Endothelial cell (in vitro differentiated cells): ENCODE data around the gene AUNIP. TPM values are rescaled to one million over a fixed set of nuclear protein-coding genes. Genes with fewer than 3 reads are reported as not detected.

ENCODE experiments used
- DNase-seq: peaks from one replicate; pipeline ENCODE4 v3.0.0; 2021; ENCODE audit warnings: low spot score
- H3K27ac Mint-ChIP-seq: one replicate; pipeline ENCODE4 v1.8.0; 2021; ENCODE audit warnings: mixed read lengths, inconsistent platforms; ENCODE audit not compliant: unreplicated experiment
- H3K27me3 Mint-ChIP-seq: one replicate; pipeline ENCODE4 v1.8.0; 2021; ENCODE audit warnings: mild to moderate bottlenecking, moderate library complexity, mixed read lengths, inconsistent platforms; ENCODE audit not compliant: unreplicated experiment
- H3K36me3 Mint-ChIP-seq: one replicate; pipeline ENCODE4 v1.8.0; 2021; ENCODE audit warnings: mild to moderate bottlenecking, low read depth, mixed read lengths, inconsistent platforms; ENCODE audit not compliant: unreplicated experiment
- H3K4me1 Mint-ChIP-seq: one replicate; pipeline ENCODE4 v1.8.0; 2021; ENCODE audit warnings: mild to moderate bottlenecking, mixed read lengths, inconsistent platforms; ENCODE audit not compliant: unreplicated experiment
- H3K4me3 Mint-ChIP-seq: one replicate; pipeline ENCODE4 v1.8.0; 2021; ENCODE audit warnings: mild to moderate bottlenecking, mixed read lengths, inconsistent platforms; ENCODE audit not compliant: unreplicated experiment
- H3K9me3 Mint-ChIP-seq: one replicate; pipeline ENCODE4 v1.8.0; 2021; ENCODE audit warnings: mixed read lengths, inconsistent platforms; ENCODE audit not compliant: unreplicated experiment
- total RNA-seq: library from RNA; stranded (reverse); fragmentation: NEBNext Ultra II Directional; extraction: Animal tissue kit (Norgen Biotek cat#: 25700); gene quantifications from one replicate; pipeline ENCODE4 v1.2.1, GENCODE V29; 2021; ENCODE audit not compliant: unreplicated experiment
- TF ChIP-seq, protein P1 (sequence below): fragments of 200-600 bp; sonication (generic); IDR thresholded peaks from one replicate; pipeline ENCODE4 v1.5.0; 2021; ENCODE audit warnings: antibody characterized with exemption; ENCODE audit not compliant: unreplicated experiment

Gene AUNIP
- total RNA-seq, 1 donor from 2014 or later: 3.3 TPM

DNA sequence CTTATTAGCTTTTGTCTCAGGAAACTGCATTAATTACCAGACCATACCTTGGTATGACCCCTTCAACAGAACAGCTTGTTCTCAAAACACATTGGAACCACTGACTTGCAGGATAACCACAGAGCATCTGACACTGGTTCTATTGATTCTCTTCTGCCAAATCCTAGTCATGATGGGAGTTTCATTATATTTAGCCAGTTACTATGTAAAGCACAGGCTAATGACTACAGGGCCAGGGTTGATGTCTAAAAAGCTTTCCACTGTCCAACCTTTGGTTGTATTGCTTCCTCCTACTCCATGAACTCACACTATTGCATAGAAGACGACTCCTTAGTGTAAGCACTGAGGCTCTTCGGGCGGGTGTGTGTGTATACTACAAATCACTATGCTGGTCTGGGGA lies 43.2 kb upstream of the AUNIP start:
- peaks cover 12% of the 10 kb centered on the region for H3K27me3 Mint-ChIP-seq
- H3K27ac Mint-ChIP-seq: no peak overlapping the region
- no peaks in the 10 kb centered on the region for H3K9me3 Mint-ChIP-seq
- peaks cover 51% of the 10 kb centered on the region for H3K4me1 Mint-ChIP-seq
- peaks cover 53% of the 10 kb centered on the region for H3K36me3 Mint-ChIP-seq
- DNase-seq: no peak
- TF ChIP-seq, protein P1, sequence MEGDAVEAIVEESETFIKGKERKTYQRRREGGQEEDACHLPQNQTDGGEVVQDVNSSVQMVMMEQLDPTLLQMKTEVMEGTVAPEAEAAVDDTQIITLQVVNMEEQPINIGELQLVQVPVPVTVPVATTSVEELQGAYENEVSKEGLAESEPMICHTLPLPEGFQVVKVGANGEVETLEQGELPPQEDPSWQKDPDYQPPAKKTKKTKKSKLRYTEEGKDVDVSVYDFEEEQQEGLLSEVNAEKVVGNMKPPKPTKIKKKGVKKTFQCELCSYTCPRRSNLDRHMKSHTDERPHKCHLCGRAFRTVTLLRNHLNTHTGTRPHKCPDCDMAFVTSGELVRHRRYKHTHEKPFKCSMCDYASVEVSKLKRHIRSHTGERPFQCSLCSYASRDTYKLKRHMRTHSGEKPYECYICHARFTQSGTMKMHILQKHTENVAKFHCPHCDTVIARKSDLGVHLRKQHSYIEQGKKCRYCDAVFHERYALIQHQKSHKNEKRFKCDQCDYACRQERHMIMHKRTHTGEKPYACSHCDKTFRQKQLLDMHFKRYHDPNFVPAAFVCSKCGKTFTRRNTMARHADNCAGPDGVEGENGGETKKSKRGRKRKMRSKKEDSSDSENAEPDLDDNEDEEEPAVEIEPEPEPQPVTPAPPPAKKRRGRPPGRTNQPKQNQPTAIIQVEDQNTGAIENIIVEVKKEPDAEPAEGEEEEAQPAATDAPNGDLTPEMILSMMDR: no peak
- H3K4me3 Mint-ChIP-seq: peak overlapping the region; percentile 78

DNA sequence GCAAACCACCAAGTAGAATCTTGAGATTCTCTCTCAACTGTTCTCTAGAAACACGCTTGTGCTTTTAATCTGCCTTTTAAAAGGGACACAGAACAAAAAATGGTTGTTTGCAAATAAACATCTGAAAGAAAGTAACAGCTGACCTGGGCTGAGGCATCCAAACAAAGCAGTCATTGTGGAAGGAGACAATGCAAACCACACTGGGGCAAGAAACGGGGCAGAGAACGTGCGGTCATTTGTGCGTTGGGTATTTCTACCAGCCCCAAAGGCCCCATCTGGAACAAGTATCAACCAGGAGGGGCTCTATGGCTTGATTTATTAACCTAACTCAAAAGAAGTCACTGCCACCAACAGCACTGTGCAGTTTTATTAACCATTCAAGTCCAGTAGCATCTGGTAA lies 41.0 kb upstream of the AUNIP start:
- peak overlapping the region; percentile 65 for H3K4me3 Mint-ChIP-seq
- DNase-seq: no peak
- peaks cover 56% of the 10 kb centered on the region for H3K36me3 Mint-ChIP-seq
- peaks cover 59% of the 10 kb centered on the region for H3K4me1 Mint-ChIP-seq
- no peaks in the 10 kb centered on the region for H3K9me3 Mint-ChIP-seq
- H3K27me3 Mint-ChIP-seq: peaks cover 2% of the 10 kb centered on the region
- TF ChIP-seq, protein P1: no peak
- peak overlapping the region; percentile 80 for H3K27ac Mint-ChIP-seq

DNA sequence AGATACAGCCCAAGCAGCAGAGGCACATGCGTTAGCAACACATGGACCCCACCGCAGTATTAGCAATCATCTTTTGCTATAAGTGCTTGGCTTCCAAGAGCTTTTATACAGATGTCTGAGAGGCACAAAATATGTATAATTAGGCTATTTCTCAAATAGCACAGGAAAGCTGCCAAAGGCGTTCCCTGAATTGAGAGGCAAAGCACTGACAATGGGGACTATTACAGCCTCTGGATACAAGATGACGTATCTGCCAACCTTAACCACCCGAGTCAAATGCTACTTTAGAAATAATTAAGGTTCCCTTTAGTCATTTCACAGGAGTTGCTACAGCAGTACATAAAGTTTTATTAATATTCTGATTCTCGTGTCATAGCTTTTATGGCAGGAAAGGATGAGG lies 40.5 kb upstream of the AUNIP start:
- Mint-ChIP-seq H3K36me3 (peaks cover 55% of the 10 kb centered on the region), H3K9me3 (no peaks in the 10 kb centered on the region), H3K4me1 (peaks cover 55% of the 10 kb centered on the region), H3K27me3 (peaks cover 1% of the 10 kb centered on the region), H3K27ac (no peak overlapping the region), H3K4me3 (peak overlapping the region; percentile 65)
- TF ChIP-seq, protein P1: no peak
- DNase-seq: no peak

DNA sequence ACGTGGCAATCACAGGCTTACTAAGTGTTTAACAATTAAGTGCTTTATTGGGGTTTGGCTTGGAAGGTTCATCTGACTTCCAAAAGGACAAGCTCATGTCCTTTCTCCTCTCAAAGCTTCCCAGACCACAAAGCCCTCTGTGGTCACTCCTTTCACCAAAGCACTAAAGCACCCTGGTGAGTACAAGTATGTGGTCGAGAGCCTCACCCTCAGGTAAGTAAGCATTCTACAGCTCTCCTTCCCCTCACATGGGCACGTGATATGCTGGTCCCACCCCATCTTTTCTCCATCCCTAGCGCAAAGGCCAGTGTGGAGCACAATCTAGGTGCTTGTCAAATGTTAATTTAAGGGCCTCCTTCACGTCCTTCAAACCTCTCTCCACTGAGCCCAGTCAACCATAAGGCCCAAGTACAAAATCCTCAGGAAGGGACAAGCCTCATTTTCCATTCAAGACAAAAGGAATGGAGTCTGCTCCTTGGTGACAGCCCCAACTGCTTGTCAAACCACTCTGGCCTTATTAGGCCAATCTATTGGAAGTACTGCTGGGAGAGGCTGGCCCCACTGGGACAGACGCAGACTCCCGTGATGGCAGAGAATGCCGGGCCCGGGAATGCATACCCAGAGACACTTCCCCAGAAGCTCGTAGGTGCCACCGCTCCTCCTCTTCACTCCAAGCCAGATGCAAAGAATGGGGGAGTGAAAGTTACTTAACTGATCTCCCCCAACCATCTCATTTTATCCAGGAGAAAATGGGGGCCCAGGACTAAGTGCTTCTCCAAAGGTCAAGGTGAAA lies 39.2 kb upstream of the AUNIP start:
- TF ChIP-seq, protein P1: no peak
- H3K27ac Mint-ChIP-seq: peak overlapping the region; percentile 72

DNA sequence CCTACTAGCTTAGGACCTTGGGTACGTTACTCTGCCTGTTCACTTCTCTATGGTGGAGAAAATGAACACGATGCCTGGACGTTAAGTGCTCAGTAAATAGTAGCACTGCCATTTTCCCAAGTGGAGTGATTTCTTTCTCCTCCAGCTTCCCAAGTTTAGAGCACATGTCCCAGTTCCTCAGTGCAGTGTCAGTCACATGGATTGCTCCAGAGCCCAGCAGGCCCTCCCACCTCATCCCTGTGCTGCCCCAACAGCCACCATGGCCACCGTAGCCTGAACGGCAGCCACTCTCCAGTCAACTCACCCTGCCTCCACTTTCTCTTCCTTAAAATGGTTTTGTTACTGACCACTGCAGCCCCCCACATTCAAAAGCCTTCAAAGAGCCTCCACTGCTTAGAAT lies 38.5 kb upstream of the AUNIP start:
- Mint-ChIP-seq H3K27ac (no peak overlapping the region), H3K27me3 (peaks cover 1% of the 10 kb centered on the region), H3K36me3 (peaks cover 42% of the 10 kb centered on the region), H3K4me1 (peaks cover 45% of the 10 kb centered on the region), H3K4me3 (no peak overlapping the region), H3K9me3 (no peaks in the 10 kb centered on the region)
- DNase-seq: no peak
- TF ChIP-seq, protein P1: no peak

More for the DNA sequence above, 39.2 kb upstream of the AUNIP start:
- Mint-ChIP-seq H3K27me3 (peaks cover 1% of the 10 kb centered on the region), H3K36me3 (peaks cover 45% of the 10 kb centered on the region), H3K9me3 (no peaks in the 10 kb centered on the region), H3K4me3 (peak overlapping the region; percentile 76), H3K4me1 (peaks cover 46% of the 10 kb centered on the region)
- DNase-seq: no peak
